Mesendoderm (in vitro differentiated cells): ENCODE data around the gene LRBA.
A peak's percentile ranks its signal among the peaks of the same experiment; 100 is the strongest.

Source experiments
- DNase-seq: peaks from one replicate; pipeline ENCODE4 v3.0.0; 2013
- H2AK5ac ChIP-seq: 2 replicates; pipeline ENCODE4 v1.6.1; 2013; ENCODE audit warnings: low read length, inconsistent platforms
- H2BK120ac ChIP-seq: 2 replicates; pipeline ENCODE4 v1.6.1; 2013; ENCODE audit warnings: low read depth, mild to moderate bottlenecking, low read length, moderate library complexity, mixed read lengths
- H2BK15ac ChIP-seq: replicated peaks from 2 replicates; pipeline ENCODE4 v1.6.1; 2013; ENCODE audit warnings: low read depth, mild to moderate bottlenecking, moderate library complexity
- H2BK5ac ChIP-seq: 2 replicates; pipeline ENCODE4 v1.6.1; 2013; ENCODE audit warnings: low read length, inconsistent platforms
- H3K18ac ChIP-seq: 2 replicates; pipeline ENCODE4 v1.6.1; 2013; ENCODE audit warnings: mild to moderate bottlenecking, low read length, mixed read lengths
- H3K23ac ChIP-seq: one replicate; pipeline ENCODE4 v1.6.1; 2013; ENCODE audit warnings: low read length
- H3K27ac ChIP-seq: 2 replicates; pipeline ENCODE4 v1.5.1; 2013; ENCODE audit warnings: low read depth, mild to moderate bottlenecking, inconsistent platforms, low read length, moderate library complexity
- H3K27me3 ChIP-seq: 2 replicates; pipeline ENCODE4 v1.6.1; 2013; ENCODE audit warnings: low read length, control low read depth, mild to moderate bottlenecking, inconsistent platforms; ENCODE audit not compliant: insufficient read depth, poor library complexity
- H3K36me3 ChIP-seq: 2 replicates; pipeline ENCODE4 v1.6.1; 2013; ENCODE audit warnings: low read length, inconsistent platforms; ENCODE audit not compliant: control insufficient read depth, insufficient read depth
- H3K4ac ChIP-seq: one replicate; pipeline ENCODE4 v1.6.1; 2013; ENCODE audit warnings: low read depth, mild to moderate bottlenecking, low read length, moderate library complexity
- H3K4me1 ChIP-seq: 2 replicates; pipeline ENCODE4 v1.6.1; 2013; ENCODE audit warnings: low read depth, low read length, inconsistent platforms; ENCODE audit not compliant: control insufficient read depth
- H3K4me2 ChIP-seq: 2 replicates; pipeline ENCODE4 v1.6.1; 2013; ENCODE audit warnings: low read length
- H3K4me3 ChIP-seq: 2 replicates; pipeline ENCODE4 v1.5.1; 2013; ENCODE audit warnings: mild to moderate bottlenecking, low read length
- H3K56ac ChIP-seq: one replicate; pipeline ENCODE4 v1.6.1; 2013; ENCODE audit warnings: low read length
- H3K79me1 ChIP-seq: 2 replicates; pipeline ENCODE4 v1.6.1; 2013; ENCODE audit warnings: low read length, inconsistent platforms
- H3K79me2 ChIP-seq: 2 replicates; pipeline ENCODE4 v1.6.1; 2013; ENCODE audit warnings: mild to moderate bottlenecking, low read length; ENCODE audit not compliant: control insufficient read depth, insufficient read depth
- H3K9ac ChIP-seq: 2 replicates; pipeline ENCODE4 v1.6.1; 2013; ENCODE audit warnings: low read length, inconsistent platforms
- H4K5ac ChIP-seq: one replicate; pipeline ENCODE4 v1.6.1; 2013; ENCODE audit warnings: low read length
- H4K8ac ChIP-seq: one replicate; pipeline ENCODE4 v1.6.1; 2013; ENCODE audit warnings: low read depth, mild to moderate bottlenecking, control low read depth, low read length, moderate library complexity
- WGBS: extraction: QIAGEN DNeasy Blood & Tissue Kit; methylation state at CpG from one replicate; pipeline ENCODE4 v1.1.7; 2013; ENCODE audit warnings: low lambda C conversion rate, missing lambda C conversion rate; ENCODE audit not compliant: insufficient coverage; ENCODE audit errors: extremely low coverage; 5-methylcytosine and 5-hydroxymethylcytosine counted together

The LRBA gene

DNA sequence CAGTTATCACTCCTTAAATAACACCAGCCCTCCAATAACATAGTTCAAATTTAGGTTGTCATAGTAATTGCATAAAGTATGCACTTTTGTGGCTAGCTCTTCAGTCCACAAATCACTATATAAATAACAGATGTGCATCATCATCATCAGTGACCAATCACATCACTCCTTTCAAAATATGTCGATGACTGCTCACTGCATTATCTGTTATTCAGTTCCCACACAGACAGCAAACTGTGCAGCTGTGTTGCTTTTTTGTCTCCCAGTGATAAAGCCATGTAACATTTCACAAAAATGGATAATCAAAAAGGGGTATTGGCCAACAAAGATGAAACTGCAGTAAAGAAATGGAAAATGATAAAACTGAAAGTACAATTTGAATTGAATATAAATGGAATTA is 731.4 kb downstream of the LRBA start:
- no peak overlapping the region for H3K9ac ChIP-seq
- no peak for DNase-seq
- no peaks in the 10 kb centered on the region for H3K27me3 ChIP-seq
- no peak overlapping the region for H4K8ac ChIP-seq
- H3K4me2 ChIP-seq, result no peak overlapping the region
- H3K23ac ChIP-seq, result no peak overlapping the region
- no peak overlapping the region for H3K4me3 ChIP-seq
- no peak overlapping the region for H3K18ac ChIP-seq
- H3K27ac ChIP-seq, result no peak overlapping the region
- H3K36me3 ChIP-seq, result no peaks in the 10 kb centered on the region
- WGBS, result no CpG with 5 or more reads among the region's 1 CpG
- H3K4me1 ChIP-seq, result no peaks in the 10 kb centered on the region
- no peak overlapping the region for H2AK5ac ChIP-seq
- no peak overlapping the region for H2BK120ac ChIP-seq
- no peaks in the 10 kb centered on the region for H3K79me2 ChIP-seq
- no peak overlapping the region for H4K5ac ChIP-seq
- no peak overlapping the region for H2BK15ac ChIP-seq
- H3K79me1 ChIP-seq, result no peaks in the 10 kb centered on the region
- H3K56ac ChIP-seq, result no peak overlapping the region
- H3K4ac ChIP-seq, result no peak overlapping the region
- no peak overlapping the region for H2BK5ac ChIP-seq

DNA sequence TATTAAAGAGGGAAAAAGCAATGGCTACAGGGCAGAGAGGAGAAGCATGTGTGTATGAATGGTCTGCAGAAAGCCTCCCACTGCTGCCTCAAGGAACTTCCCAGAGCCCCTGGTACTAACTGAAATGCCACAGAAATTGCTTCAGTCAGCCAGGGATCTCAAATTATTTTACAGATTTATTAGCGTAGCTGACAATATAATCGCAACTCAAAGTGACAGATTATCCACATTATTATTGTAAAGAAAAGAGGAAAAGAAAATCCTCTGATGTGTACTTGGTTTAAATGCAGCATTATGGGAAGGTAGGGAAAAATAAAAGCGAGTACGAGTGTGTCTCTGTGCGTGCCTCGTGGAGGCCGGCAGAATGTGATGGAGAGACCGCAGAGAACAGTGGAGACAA is 734.1 kb downstream of the LRBA start:
- Histone ChIP-seq H3K4ac (no peak overlapping the region), H3K56ac (no peak overlapping the region), H3K9ac (no peak overlapping the region), H2BK15ac (no peak overlapping the region), H3K79me2 (no peaks in the 10 kb centered on the region), H3K18ac (no peak overlapping the region), H3K23ac (no peak overlapping the region), H3K4me2 (no peak overlapping the region), H4K5ac (no peak overlapping the region), H3K27me3 (no peaks in the 10 kb centered on the region), H3K27ac (no peak overlapping the region), H3K79me1 (no peaks in the 10 kb centered on the region), H2AK5ac (no peak overlapping the region), H3K36me3 (no peaks in the 10 kb centered on the region), H3K4me1 (no peaks in the 10 kb centered on the region), H2BK5ac (no peak overlapping the region), H3K4me3 (no peak overlapping the region), H2BK120ac (no peak overlapping the region), H4K8ac (no peak overlapping the region)
- DNase-seq, result no peak
- no CpG with 5 or more reads among the region's 8 CpGs for WGBS

DNA sequence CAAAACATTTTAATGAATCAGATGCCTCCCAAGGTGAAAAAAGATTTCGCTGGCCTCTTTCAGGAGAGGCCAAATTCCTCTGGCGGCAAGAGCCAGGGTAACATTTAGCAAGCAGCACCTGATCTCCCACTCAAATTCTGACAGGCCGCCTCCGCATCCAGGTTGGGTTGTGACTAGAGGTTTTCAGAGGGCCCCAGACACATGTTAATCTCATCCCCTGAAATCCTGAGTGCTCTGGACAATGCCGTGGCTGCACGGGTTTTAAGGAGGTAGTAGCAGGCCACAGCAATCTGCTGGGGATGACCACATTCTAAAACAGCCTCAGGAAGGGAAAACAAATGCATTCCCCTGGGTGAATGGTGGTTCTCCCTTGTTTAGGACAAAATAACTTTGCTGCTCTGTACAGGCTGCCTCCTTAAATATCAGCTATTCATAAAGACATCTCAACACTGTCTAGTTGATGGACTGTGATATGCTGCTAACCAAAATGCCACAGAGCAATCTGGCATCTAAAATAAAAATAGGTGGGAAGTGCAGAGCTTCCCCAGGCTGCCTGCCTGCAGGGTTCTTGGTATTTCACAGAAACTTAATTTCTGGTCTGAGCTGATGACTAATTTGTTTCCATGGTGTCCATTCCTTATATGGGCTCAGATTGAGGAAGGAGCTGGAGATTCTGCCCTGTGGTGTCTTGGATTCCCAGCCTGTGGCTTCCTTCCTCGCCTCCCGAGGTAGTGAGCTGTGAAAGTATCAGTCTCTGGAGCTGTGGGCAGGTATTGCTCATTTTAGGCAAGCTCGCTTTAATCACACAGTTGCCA is 734.8 kb downstream of the LRBA start:
- no peak overlapping the region for H3K23ac ChIP-seq
- no peak overlapping the region for H3K9ac ChIP-seq
- H3K27me3 ChIP-seq, result no peaks in the 10 kb centered on the region
- H3K4me1 ChIP-seq, result no peaks in the 10 kb centered on the region
- peak; percentile 66 for DNase-seq
- no peak overlapping the region for H3K18ac ChIP-seq
- H3K79me2 ChIP-seq, result no peaks in the 10 kb centered on the region
- H4K8ac ChIP-seq, result no peak overlapping the region
- no peak overlapping the region for H3K4ac ChIP-seq
- H3K4me3 ChIP-seq, result no peak overlapping the region
- no peak overlapping the region for H2BK5ac ChIP-seq
- WGBS, result no CpG with 5 or more reads among the region's 9 CpGs
- H2AK5ac ChIP-seq, result no peak overlapping the region
- H2BK120ac ChIP-seq, result no peak overlapping the region
- no peak overlapping the region for H3K4me2 ChIP-seq
- H2BK15ac ChIP-seq, result no peak overlapping the region
- no peaks in the 10 kb centered on the region for H3K36me3 ChIP-seq
- H3K27ac ChIP-seq, result peak overlapping the region; percentile 18
- no peak overlapping the region for H4K5ac ChIP-seq
- H3K79me1 ChIP-seq, result no peaks in the 10 kb centered on the region
- H3K56ac ChIP-seq, result no peak overlapping the region

DNA sequence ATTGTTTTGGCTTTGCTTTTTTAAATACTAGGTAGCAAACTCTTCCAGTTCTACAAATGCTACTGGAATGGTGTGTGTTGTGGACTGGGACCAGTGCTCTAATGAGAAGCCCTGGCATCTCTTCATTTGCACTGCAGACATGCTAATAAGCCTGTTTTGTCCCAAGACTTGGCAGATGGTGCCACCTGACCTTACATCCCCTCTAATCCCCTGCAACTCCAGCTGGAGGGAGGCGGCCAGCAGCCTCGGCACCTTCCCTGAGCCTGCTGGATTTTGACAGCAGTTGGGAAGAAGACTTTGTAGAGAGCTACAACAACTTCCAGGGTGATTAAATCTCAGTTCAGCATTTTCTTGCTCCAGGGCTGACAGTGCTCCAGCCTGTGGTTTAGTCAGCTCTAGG is 736.9 kb downstream of the LRBA start:
- Histone ChIP-seq H2BK120ac (no peak overlapping the region), H2BK15ac (no peak overlapping the region), H3K79me2 (no peaks in the 10 kb centered on the region), H2AK5ac (no peak overlapping the region), H3K9ac (no peak overlapping the region), H3K4ac (no peak overlapping the region), H4K8ac (no peak overlapping the region), H3K4me2 (no peak overlapping the region), H3K27ac (no peak overlapping the region), H3K79me1 (no peaks in the 10 kb centered on the region), H4K5ac (no peak overlapping the region), H3K23ac (no peak overlapping the region), H3K27me3 (no peaks in the 10 kb centered on the region), H3K56ac (no peak overlapping the region), H3K18ac (no peak overlapping the region), H3K4me3 (no peak overlapping the region), H3K36me3 (no peaks in the 10 kb centered on the region), H2BK5ac (no peak overlapping the region), H3K4me1 (no peaks in the 10 kb centered on the region)
- WGBS, result no CpG with 5 or more reads among the region's 2 CpGs
- no peak for DNase-seq

DNA sequence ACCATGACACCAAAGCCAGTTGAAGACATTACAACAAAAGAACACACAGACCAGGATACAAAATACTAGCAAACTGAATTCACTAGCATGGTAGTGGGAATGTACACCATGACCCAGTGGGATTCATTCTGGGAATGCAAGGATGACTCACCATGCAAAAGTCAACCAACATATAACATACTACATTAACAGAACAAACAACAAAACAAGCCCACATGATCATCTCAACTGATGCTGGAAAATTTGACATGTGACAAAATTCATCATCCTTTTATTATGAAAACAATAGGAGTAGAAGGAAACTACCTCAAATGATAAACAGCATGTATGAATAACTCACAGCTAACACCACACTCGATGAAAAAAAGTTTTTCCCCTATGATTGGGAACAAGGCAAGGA is 746.6 kb downstream of the LRBA start:
- Histone ChIP-seq H3K4me1 (no peaks in the 10 kb centered on the region), H2BK15ac (no peak overlapping the region), H3K36me3 (no peaks in the 10 kb centered on the region)

DNA sequence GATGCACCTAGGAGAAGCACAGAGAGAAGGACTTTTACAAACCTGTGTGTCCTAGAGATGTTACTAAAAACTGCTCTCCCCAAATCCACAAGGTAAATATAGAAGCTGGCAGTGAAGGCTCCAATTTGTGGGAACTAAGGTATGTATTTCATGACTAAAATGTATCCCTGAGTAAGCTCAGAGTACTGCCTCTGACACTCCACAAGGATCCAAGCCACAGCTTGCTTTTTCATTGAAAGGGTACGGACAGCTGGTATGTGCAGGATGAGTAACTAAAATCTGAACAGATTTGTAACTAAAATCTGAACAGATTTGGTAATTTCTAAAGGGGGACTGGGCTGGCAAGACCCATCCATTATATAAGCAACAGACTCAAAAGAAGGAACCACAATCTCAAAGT is 749.3 kb downstream of the LRBA start:
- WGBS, result no CpG with 5 or more reads among the region's 1 CpG
- no peak overlapping the region for H3K18ac ChIP-seq
- no peak for DNase-seq
- H3K4me3 ChIP-seq, result no peak overlapping the region
- H2BK15ac ChIP-seq, result no peak overlapping the region
- no peak overlapping the region for H3K9ac ChIP-seq
- H2BK120ac ChIP-seq, result no peak overlapping the region
- H2AK5ac ChIP-seq, result no peak overlapping the region
- no peak overlapping the region for H3K4ac ChIP-seq
- H4K5ac ChIP-seq, result no peak overlapping the region
- no peak overlapping the region for H3K23ac ChIP-seq
- H4K8ac ChIP-seq, result no peak overlapping the region
- H3K4me1 ChIP-seq, result no peaks in the 10 kb centered on the region
- H2BK5ac ChIP-seq, result no peak overlapping the region
- no peak overlapping the region for H3K4me2 ChIP-seq
- H3K79me1 ChIP-seq, result no peaks in the 10 kb centered on the region
- H3K36me3 ChIP-seq, result no peaks in the 10 kb centered on the region
- no peak overlapping the region for H3K56ac ChIP-seq
- H3K27me3 ChIP-seq, result no peaks in the 10 kb centered on the region
- H3K79me2 ChIP-seq, result no peaks in the 10 kb centered on the region
- no peak overlapping the region for H3K27ac ChIP-seq

More for the DNA sequence above, 746.6 kb downstream of the LRBA start:
- H4K8ac ChIP-seq, result no peak overlapping the region
- DNase-seq, result no peak
- H3K79me2 ChIP-seq, result no peaks in the 10 kb centered on the region
- H3K4me3 ChIP-seq, result no peak overlapping the region
- H3K79me1 ChIP-seq, result no peaks in the 10 kb centered on the region
- H3K9ac ChIP-seq, result no peak overlapping the region
- no peak overlapping the region for H2BK5ac ChIP-seq
- no peak overlapping the region for H2AK5ac ChIP-seq
- H4K5ac ChIP-seq, result no peak overlapping the region
- H3K4ac ChIP-seq, result no peak overlapping the region
- H3K4me2 ChIP-seq, result no peak overlapping the region
- no peak overlapping the region for H3K18ac ChIP-seq
- no peaks in the 10 kb centered on the region for H3K27me3 ChIP-seq
- WGBS, result no CpG with 5 or more reads among the region's 1 CpG
- no peak overlapping the region for H3K23ac ChIP-seq
- H3K27ac ChIP-seq, result no peak overlapping the region
- no peak overlapping the region for H2BK120ac ChIP-seq
- no peak overlapping the region for H3K56ac ChIP-seq
